ENCODE data around the gene CACNA1I.
A peak's percentile ranks its signal among the peaks of the same experiment; 100 is the strongest.

DNA sequence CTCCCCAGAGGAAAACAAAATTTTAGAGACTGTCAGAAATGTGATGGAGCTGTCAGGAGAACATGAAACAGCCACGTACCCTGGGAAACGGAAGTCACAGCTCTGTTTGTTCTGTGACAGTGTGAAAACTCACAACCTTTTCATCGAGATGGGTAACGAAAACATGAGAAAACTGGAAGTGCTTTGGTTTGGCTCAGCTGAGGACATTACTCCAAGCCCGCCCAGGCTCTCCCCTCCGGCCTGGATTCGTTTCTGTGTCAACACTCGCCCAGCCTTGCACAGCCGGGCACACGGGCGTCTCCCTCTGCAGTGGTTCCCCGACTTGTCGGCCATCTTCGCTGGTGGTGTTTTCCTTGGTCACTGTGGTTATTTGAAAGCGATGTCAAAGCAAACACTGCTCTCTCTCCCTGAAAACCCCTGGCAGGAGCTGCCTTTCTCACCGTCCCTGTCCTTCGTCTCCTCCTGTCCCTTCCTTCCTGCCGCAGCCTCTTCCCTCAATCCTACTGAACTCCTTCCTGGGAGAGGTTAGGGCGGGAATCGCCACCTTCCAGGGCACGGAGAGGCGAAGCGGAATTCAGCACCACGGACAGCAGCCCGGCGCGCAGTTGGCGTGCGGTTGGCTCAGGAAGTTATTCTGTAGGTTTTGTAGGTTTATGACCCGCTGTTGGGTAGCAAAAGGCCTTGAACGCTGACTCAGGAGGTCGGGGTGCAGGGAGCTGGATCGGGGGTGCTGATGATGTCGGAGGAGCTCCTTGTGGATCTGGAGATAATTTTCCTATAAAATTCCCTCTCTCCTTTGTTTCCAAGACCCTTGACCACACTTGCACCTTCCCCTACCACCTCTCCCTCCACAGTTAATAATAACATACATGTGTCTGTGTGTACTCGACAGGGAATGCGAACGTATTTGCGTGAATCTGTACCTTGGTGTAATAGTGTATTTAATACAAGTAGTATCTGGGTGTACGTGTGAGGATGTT is 24.9 kb upstream of the CACNA1I start:
- TF ChIP-seq HDGF (IDR thresholded peaks at IDR 0.05; ENCODE audit: borderline replicate concordance) (no peak), ELF4 (IDR thresholded peaks at IDR 0.05) (no peak), FOXK2 (IDR thresholded peaks at IDR 0.05) (no peak), ARNT (IDR thresholded peaks at IDR 0.05) (no peak), SP1 (IDR thresholded peaks at IDR 0.05) (no peak), FOXA1 (IDR thresholded peaks at IDR 0.05) (no peak), SUZ12 (IDR thresholded peaks at IDR 0.05) (no peak), FOXM1 (IDR thresholded peaks at IDR 0.05; ENCODE audit: borderline replicate concordance) (no peak), BHLHE40 (IDR thresholded peaks at IDR 0.05; ENCODE audit: borderline replicate concordance) (no peak), ZNF384 (IDR thresholded peaks at IDR 0.05) (no peak), L3MBTL2 (conservative IDR thresholded peaks at IDR 0.05) (peak; percentile 56), TARDBP (IDR thresholded peaks at IDR 0.05) (no peak), NFRKB (IDR thresholded peaks at IDR 0.05) (no peak)
